Peyer's patch (tissue), 4 donors: ENCODE data around the gene MIOX. TPM values are rescaled to one million over a fixed set of nuclear protein-coding genes. Genes with fewer than 3 reads are reported as not detected.

Experiments
- DNase-seq, 3 donors: peaks; one replicate each; pipeline ENCODE4 v3.0.0-alpha.2; 2017 to 2019
- H3K27ac ChIP-seq, 4 donors: fragments of 200-600 bp; sonication (generic); one replicate each; pipeline ENCODE4 v1.5.1; 2016 to 2019
- H3K27me3 ChIP-seq, 2 donors: fragments of 200-600 bp; sonication (generic); one replicate each; pipeline ENCODE4 v1.5.1; 2019
- H3K36me3 ChIP-seq, 3 donors: fragments of 200-600 bp; sonication (generic); one replicate each; pipeline ENCODE4 v1.5.1; 2016 to 2019
- H3K4me1 ChIP-seq, 4 donors: fragments of 200-600 bp; sonication (generic); one replicate each; pipeline ENCODE4 v1.5.1; 2016 to 2019
- H3K4me3 ChIP-seq, 4 donors: fragments of 200-600 bp; sonication (generic); 1 replicate in 3 of 4; 2 replicates in 1 of 4; pipeline ENCODE4 v1.5.1; 2016 to 2019; ENCODE audit warnings: mild to moderate bottlenecking in 1 of 4
- H3K9me3 ChIP-seq, 4 donors: fragments of 200-600 bp; sonication (generic); one replicate each; pipeline ENCODE4 v1.5.1; 2016 to 2019; ENCODE audit warnings: mild to moderate bottlenecking in 1 of 4
- POLR2A ChIP-seq, 2 donors: fragments of 450-650 bp; IDR thresholded peaks; one replicate each; pipeline ENCODE4 v1.5.1; 2017; ENCODE audit warnings: antibody characterized with exemption in 2 of 2, mild to moderate bottlenecking in 2 of 2, moderate library complexity in 2 of 2
- total RNA-seq, 4 donors: library from RNA; depleted of rRNA; stranded (reverse); fragments of >200 nt; gene quantifications; one replicate each; pipeline ENCODE4 v1.1.0, GENCODE V29; 2016
- TF ChIP-seq, protein P1 (sequence below), 6 experiments: fragments of 450-650 bp in 4 of 6; fragments of 200-600 bp in 2 of 6; sonication (generic) in 1 of 6; IDR thresholded peaks; one replicate each; pipeline ENCODE4 v1.5.1; 2017 to 2019; ENCODE audit warnings: antibody characterized with exemption in 6 of 6, mild to moderate bottlenecking in 3 of 6, moderate library complexity in 1 of 6

MIOX gene
- total RNA-seq, 4 donors from 2014 or later, result not detected

DNA sequence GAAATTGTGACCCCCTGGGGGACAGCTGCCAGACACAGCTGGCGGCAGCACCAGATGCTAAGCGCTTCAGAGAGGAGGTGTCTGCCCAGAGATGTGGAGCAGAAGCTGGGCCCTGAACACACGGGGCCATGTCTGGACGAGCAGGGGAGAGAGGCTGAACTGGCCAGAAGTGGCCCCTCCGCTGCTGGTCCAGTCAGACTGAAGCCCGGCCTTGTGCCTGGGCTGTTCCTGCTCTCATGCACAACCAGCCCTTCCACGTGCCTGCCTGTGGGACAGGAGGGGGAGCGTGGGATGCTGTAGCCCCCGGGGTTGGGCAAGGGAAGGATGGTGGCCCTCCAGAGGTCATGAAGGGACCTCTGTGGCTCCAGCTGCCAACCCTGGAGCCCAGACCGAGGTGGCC is 3.6 kb upstream of the MIOX start:
- no peak for DNase-seq
- peaks cover 0 to 22% of the 10 kb centered on the region in 2 donors for H3K27me3 ChIP-seq
- peaks cover 0 to 41% (median 20%) of the 10 kb centered on the region in 4 donors for H3K4me1 ChIP-seq
- H3K27ac ChIP-seq, result peak overlapping the region in 1 of 4 donors; percentile 79
- H3K36me3 ChIP-seq, result no peaks in the 10 kb centered on the region
- no peak overlapping the region for H3K4me3 ChIP-seq
- no peak for TF ChIP-seq POLR2A (IDR thresholded peaks at IDR 0.05)
- TF ChIP-seq, protein P1, sequence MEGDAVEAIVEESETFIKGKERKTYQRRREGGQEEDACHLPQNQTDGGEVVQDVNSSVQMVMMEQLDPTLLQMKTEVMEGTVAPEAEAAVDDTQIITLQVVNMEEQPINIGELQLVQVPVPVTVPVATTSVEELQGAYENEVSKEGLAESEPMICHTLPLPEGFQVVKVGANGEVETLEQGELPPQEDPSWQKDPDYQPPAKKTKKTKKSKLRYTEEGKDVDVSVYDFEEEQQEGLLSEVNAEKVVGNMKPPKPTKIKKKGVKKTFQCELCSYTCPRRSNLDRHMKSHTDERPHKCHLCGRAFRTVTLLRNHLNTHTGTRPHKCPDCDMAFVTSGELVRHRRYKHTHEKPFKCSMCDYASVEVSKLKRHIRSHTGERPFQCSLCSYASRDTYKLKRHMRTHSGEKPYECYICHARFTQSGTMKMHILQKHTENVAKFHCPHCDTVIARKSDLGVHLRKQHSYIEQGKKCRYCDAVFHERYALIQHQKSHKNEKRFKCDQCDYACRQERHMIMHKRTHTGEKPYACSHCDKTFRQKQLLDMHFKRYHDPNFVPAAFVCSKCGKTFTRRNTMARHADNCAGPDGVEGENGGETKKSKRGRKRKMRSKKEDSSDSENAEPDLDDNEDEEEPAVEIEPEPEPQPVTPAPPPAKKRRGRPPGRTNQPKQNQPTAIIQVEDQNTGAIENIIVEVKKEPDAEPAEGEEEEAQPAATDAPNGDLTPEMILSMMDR (IDR thresholded peaks at IDR 0.05), result no peak
- no peaks in the 10 kb centered on the region for H3K9me3 ChIP-seq

DNA sequence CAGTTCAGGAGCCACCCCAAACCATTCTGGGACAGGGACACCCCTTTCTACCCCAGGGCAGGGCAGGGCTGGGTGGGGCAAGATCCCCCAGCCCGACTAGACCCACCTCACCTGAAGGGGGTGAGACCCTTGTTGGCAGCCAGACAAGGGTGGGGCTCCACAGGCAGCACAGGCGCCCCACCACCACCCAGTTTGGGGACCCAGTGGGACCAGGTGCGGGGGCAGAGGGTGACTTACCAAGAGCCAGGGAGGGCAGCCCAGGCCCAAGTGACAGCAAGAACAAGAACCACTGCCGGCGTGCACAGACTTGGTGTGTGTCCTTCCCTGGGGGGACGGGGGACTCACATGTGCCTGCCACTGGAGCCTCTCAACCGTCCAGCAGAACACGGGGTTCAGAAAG is 3.1 kb upstream of the MIOX start:
- Histone ChIP-seq H3K9me3 (no peaks in the 10 kb centered on the region), H3K27me3 (peaks cover 0 to 22% of the 10 kb centered on the region in 2 donors), H3K27ac (peak overlapping the region in 1 of 4 donors; percentile 79), H3K36me3 (no peaks in the 10 kb centered on the region), H3K4me1 (peaks cover 0 to 41% (median 20%) of the 10 kb centered on the region in 4 donors), H3K4me3 (peak overlapping the region in 1 of 4 donors; percentile 5)
- TF ChIP-seq, protein P1 (IDR thresholded peaks at IDR 0.05), result no peak
- TF ChIP-seq POLR2A (IDR thresholded peaks at IDR 0.05), result no peak
- DNase-seq, result no peak

DNA sequence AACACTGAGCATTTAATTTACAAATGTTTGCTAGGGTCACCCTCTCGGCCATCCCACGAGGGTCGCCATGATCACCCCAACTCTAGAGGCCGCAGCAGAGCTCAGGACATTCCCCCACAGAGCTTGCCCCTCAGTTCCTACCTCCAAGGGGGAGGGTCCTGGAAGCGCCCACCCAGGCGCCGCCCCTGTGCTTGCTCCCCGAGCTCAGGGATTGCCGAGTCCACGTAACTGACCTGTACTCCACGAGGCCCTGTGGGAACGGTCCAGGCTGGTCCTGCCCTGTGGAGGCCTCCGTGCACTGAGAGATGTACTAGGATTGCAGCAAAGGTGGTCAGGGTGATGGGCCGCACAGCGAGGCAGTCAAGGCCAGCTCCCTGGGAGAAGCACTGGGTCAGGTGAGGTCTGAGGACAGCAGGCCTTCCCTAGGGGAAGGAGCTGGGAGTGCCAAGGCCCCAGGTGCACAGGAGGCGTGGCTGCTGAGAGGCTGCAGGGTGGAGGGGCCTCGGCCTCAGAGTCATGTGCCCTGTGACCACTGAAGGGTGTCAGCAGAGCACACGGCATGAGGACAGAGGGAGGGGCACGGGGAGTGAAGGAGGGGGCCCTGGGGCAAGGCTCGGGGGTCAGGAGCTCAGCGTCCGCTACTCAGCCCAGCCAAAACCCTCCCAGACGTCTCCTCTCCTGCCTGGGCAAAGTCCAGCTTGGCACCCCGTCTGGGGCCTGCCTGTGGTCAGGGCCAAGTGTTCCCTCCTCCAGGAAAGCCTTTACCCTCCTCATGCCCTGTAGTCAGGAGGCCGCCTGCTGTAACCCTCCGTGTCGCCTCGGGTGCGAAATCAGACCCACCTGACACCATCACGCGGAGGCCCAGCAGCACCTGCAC is 2.4 kb upstream of the MIOX start:
- peak; percentile 77 to 83 (median 79) for DNase-seq
- no peaks in the 10 kb centered on the region for H3K36me3 ChIP-seq
- peak overlapping the region in 1 of 4 donors; percentile 5 for H3K4me3 ChIP-seq
- no peaks in the 10 kb centered on the region for H3K9me3 ChIP-seq
- H3K4me1 ChIP-seq, result peaks cover 0 to 41% (median 20%) of the 10 kb centered on the region in 4 donors
- H3K27ac ChIP-seq, result peak overlapping the region in 3 of 4 donors; percentile 48 to 79 (median 69)
- H3K27me3 ChIP-seq, result peaks cover 0 to 22% of the 10 kb centered on the region in 2 donors
- TF ChIP-seq POLR2A (IDR thresholded peaks at IDR 0.05), result no peak
- TF ChIP-seq, protein P1 (IDR thresholded peaks at IDR 0.05), result peak in 2 of 6 experiments; percentile 17 to 18

DNA sequence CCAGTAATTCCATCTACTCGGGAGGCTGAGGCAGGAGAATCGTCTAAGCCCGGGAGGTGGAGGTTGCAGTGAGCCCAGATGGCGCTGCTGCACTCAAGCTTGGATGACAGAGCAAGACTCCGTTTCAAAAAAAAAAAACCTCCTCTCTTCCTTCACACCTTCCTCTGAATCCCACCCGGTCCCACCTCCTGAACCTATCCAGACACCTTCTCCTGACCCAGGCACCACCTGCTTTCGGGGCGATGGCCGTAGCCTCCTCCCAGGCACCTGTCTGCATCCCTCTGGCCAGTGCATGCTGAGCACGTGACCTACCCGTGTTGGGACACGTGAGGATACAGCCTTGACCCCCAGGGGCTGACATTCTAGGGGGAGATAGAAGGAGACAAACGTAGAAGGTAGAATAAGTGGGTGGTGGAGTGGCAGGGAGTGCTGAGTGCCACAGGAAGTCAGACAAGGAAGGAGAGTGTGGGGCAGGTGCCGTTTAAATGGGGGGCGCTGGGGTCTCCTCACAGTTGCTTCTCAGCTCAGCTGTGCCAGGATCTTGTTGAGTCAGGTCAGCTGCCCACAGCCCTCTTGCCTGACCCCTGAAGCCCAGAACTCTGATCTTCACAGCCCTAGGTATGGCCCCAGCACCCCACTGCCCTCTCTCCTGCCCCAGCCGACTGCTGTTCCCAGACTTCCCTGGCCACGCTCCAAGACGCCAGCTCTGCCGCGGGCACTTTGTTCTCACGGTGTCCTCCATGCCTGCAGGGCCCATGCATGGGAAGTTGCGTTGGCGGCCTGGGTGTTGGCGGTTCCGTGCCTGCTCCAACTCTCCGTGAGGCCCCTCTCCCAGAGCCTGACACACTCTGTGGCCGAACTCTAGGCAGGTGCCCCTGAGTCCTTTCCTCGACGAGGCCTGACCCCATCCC is 1.2 kb upstream of the MIOX start:
- Histone ChIP-seq H3K27me3 (peaks cover 0 to 20% of the 10 kb centered on the region in 2 donors), H3K4me1 (peaks cover 0 to 41% (median 20%) of the 10 kb centered on the region in 4 donors), H3K36me3 (no peaks in the 10 kb centered on the region), H3K9me3 (no peaks in the 10 kb centered on the region), H3K4me3 (no peak overlapping the region), H3K27ac (peak overlapping the region in 2 of 4 donors; percentile 49 to 69)
- TF ChIP-seq, protein P1 (IDR thresholded peaks at IDR 0.05), result no peak
- TF ChIP-seq POLR2A (IDR thresholded peaks at IDR 0.05), result no peak
- DNase-seq, result peak in 2 of 3 donors; percentile 75 to 78

DNA sequence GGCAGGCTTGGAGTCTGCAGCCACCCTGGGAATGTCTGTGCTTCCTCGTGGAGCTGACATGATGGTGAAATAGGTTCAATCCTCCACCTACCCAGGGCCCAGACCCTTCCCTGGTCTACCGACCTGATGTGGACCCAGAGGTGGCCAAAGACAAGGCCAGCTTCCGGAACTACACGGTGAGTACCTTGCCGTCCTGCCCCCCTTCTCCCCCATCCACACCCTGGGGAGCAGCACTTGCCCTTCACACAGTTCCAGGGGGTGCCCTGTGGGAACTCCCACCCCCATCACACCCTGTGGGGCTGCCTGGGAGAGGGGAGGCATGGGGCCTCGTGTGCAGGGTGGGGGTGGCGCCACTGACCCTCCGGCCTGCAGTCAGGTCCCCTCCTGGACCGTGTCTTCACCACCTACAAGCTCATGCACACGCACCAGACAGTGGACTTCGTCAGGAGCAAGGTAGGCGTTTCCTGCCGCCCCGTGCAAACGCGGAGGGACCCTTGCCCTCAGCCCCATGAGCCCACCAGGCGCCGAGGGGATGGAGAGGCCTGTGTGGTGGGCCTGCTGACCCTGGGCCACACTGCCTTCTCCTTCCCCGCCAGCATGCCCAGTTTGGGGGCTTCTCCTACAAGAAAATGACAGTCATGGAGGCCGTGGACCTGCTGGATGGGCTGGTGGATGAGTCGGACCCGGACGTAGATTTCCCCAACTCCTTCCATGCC is 789 bp downstream of the MIOX start:
- Histone ChIP-seq H3K36me3 (no peaks in the 10 kb centered on the region), H3K4me3 (no peak overlapping the region), H3K27ac (no peak overlapping the region), H3K27me3 (peaks cover 0 to under 1% of the 10 kb centered on the region in 2 donors), H3K4me1 (peaks cover 0 to 23% (median 11%) of the 10 kb centered on the region in 4 donors), H3K9me3 (no peaks in the 10 kb centered on the region)
- DNase-seq, result no peak
- TF ChIP-seq, protein P1 (IDR thresholded peaks at IDR 0.05), result no peak
- no peak for TF ChIP-seq POLR2A (IDR thresholded peaks at IDR 0.05)
